Right forelimb (tissue), 1 donor: Measurements from ENCODE around the gene HES5.

ENCODE experiments used
- DNase-seq: peaks from one replicate; pipeline ENCODE4 v3.0.0-alpha.2; 2018

The HES5 gene

DNA sequence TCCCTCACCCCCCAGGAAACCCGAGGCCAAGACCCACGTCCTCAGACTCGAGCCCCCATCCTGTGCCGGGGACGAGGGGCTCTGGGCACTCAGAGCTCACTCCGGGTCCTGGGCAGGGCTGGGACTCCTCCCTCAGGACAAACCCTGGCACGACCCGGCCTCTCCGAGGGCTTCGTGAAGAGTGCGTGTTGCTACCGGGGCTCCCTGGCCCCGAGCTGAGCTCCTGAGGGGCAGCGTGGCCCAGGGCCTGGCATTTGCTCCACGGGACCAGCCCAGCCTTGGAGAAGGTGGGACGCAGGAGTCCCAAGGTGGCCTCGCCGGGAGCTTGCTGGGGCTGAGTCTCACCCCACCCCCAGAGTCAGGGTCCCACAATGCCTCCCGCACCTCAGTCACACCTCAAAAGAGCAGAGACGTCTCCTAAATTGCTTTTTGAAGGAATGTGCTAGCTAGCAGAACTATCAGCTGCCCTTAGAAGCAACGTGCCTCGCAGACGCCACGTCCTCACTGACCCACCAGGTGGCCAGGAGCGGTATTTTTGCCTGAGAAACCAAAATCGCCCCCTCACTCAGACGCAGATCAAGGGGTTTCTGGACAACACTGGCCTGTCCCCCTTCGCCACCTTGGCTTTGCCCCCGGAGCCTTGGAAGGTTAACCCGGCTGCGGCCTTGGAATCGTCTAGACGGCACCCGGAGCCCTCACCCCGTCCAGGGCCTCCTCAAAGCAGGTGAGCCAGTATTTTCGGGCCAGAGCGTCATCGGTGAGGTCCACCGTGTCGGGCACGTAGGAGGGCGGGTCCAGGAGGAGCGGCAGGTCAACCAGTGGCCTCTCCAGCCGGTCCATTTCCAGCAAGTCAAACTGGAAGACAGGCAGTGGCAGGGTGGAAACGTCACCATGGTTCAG, 14.9 kb downstream of the HES5 start:
- no peak for DNase-seq

DNA sequence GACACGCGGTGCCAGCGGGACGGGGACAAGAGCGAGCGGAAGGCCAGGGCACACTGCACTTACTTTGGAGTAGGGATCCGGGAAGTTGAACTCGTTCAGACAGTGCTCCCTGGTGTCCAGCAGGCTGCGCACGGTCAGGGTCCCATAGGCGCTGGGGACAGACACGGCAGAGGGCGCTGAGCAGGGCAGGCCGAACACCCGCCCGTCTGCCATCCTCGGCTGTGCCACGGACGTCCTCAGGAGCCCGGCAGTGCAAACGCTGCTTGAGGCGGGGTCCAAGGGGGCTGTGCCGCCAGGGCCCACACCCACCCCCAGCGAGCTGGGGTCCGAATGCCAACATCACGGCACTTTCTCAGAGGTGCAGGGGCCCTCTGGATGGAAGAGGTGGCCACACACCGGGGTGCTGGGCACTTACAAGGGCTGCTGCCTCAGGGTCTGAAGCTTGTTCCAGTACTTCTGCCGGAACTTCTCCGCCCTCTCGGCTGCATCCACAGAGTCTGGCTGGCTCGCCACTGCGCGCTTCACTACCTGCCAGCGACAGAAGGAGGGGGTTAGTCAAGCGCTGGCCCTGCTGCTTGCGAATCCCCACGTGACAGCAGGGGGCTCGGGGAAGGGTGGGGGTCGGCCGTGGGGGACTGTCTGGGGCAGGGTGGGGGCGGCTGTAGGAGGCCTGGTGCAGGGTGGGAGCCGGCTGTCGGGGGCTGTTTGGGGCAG, 16.0 kb downstream of the HES5 start:
- DNase-seq = no peak

DNA sequence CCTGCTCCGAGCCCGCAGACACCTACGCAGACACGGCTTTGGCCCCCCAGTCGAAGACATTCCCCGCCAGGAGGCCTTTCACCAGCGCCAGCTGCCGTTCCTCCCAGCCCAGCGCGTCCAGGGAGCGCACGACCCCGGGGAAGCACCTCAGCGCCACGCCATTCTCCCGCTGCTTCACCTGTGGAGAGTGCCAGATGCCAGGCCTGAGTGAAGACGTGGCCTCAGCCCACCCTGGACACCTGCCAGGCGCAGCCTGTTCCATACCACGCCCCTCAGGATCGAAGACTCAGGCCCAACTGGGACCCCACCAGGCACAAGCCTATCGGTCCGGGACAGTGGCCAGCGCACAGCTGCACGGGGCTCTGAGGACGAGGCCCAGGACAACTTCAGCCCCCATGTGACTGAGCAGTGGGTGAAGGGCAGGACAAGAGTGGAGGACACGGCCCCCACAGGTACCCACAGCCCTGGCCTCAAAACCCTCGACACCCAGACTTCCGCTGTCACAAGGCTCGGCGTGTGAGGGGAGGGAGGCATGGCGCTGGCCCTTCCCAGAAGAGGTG, 17.1 kb downstream of the HES5 start:
- DNase-seq = no peak

DNA sequence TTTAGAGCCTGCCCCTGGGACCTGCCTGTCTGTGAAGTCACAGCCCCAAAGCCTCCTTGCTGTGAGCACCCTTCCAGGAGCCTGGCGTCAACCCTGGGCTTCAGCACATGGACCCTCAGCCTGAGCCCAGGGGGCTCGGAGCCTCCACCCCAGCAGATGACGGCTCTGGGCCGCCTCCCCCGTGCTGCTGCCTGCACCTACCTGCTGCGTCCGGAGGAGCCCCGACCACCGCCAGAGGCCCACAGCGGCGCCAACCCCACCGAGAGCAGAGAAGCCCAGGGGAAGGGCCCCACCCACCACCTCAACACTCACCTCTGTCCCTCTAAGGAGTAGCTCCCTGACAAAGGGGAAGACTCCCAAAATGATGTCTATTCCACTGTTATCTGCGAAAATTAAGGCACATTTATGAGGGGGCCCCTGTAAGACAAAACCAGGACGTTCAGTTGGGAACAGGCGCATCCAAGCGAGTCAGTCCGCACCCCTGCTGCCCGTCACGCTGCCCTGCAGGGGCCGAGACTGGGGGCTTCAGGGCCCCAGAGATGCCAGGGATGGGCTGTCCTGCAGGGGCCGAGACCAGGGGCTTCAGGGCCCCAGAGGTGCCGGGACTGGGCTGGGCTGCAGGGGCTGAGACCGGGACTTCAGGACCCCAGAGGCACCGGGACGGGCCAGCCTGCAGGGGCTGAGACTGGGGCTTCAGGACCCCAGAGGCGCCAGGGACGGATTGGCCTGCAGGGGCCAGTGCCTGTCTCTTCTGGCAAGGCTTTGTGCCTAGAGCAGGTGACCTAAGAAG, 19.5 kb downstream of the HES5 start:
- DNase-seq = no peak

DNA sequence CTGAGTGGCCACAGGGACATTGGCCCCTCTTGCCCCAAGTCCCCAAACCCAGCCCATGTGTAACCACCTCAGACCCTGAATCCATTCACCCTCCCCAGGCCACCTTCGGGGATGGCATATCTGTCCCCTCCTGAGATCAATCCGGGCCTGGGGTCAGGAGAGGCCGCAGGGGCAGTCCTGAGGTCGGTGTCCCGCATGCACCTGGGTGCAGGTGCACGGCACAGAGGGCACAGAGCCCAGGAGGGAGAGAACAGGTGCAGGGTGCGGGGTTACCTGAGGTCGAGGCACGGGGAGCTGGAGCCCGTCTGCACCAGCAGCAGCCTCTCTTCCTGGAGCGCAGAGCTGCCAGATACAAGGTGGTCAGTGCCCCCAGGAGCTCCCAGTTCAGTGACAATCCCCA, 20.5 kb downstream of the HES5 start:
- no peak for DNase-seq

DNA sequence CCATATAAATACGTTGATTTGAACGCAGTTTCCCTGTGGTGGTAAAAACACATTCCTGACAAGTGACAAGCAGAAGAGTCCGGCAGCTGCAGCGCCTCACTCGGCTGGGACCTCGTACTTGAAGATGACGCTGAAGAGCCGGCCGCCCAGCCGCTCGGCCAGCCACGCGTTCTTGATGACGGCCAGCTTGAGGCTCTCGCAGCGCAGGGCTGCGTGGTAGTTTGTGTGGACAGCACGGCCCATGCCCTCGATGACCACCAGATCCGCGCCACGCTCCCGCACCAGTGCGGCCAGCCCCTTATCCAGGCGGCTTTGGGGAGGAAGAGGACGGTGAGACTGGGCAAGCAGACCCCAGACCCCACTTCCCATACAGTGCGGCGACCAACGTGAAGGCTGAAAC, 21.3 kb downstream of the HES5 start:
- no peak for DNase-seq

DNA sequence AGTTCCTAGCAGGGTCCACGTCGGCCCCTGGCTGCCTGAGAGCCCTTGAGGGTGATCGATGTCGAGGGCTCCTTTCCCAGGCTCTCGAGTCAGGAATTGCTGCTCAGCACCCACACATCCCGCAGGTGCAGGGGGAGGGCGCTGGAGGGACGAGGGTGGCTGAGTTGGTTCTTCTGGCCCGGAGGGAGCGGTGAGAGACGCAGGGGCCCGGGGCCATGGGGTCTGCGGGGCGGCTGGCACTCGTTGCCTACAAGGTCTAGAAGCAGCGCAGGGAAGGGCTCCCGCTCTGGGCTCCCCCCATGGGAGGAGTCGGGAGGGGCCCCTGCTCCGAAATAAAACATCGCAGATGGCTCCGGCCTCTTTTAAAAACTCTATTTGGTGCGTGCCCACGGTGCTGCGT, 21.9 kb downstream of the HES5 start:
- no peak for DNase-seq

DNA sequence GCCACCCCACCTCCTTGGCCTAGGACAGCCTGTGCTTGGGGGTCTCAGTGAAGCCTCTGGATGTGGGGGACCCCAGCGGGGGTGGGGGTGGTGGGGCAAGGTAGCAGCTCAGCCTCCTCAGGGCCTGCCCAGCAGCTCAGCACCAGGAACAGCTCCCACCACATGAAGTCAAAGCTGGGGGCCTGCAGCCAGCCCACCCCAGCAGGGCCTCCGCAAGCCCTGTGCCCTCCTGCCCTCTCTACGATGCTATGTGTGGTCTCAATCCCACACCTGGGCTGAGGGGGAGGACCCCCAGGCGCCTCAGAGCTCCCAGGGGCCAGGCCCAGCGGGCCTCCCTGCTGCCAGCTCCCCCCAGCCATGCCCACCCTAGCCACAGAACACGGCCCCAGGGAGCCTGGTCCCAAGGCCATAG, 22.3 kb downstream of the HES5 start:
- DNase-seq = no peak

DNA sequence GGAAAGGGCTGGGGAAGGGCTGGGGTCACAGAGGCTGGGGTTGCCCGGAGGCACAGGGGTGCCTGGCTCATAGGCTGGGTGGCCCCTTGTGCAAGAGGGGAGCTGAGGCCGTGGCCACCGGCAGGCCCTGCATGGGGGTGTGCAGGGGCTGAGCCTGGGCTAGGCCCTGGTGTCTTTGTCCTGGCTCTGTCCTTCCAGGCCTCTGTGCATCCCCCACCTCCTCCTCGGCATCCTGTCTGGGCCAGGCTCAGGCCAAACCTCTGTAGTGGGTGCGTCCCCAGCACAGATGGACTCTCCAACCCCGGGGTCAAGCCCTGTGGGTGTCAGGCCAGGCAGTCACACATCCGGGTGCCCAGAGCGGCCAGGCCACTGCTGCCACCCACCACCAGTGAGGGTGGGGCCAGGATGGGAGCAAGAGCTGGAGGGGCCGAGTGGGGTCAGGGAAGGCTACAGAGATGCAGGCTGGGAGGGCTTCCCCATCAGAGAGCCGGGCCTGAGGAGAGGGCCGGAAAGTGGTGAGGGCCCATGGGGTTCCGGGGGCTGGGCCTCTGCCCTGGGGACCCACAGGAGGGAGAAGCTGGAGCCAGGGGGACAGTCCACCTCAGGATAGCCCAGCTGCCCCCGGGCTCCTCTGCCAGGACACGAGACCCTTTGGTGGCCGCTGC, 23.0 kb downstream of the HES5 start:
- DNase-seq = no peak

DNA sequence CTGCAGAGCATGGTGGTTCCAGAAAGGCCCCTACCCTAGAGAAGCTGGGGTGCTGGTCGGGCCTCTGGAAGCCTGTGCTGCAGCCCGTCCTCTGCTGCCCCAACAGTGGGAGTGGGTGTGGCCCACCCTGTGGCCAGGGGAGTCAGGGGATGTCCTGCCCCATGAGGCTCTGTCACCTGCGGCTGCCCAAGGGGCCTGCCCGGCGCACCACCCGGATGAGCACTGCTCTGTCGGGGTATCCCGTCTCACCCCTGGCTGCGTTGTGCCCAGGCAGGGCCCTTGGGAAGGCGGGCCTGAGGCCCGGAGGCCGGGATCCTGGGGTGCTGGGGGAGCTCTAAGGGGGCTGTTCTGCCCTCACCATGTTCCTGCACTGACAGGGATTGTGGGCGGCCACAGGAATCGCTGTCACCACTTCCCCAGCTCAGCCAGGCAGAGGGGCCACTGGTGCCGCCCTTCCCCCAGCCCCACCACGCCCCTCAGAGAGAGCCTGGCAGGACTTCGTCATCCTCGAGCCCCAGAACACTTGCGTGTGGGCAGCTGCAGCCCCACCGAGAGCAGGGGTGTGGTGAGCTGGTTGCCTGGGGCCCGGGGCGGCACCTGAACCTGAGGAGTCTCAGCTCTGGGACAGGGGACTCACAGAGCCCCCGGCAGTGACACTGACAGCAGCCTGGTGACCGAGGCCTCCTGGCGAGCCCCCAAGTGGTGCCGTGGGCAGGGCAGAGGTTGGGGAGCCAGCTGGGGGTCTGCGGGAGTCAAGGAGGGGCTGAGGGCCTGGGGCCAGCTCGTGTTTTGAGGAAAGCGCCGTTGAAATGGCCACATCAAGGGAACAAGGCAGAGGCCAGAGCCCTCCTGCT, 23.8 kb downstream of the HES5 start:
- DNase-seq = no peak

DNA sequence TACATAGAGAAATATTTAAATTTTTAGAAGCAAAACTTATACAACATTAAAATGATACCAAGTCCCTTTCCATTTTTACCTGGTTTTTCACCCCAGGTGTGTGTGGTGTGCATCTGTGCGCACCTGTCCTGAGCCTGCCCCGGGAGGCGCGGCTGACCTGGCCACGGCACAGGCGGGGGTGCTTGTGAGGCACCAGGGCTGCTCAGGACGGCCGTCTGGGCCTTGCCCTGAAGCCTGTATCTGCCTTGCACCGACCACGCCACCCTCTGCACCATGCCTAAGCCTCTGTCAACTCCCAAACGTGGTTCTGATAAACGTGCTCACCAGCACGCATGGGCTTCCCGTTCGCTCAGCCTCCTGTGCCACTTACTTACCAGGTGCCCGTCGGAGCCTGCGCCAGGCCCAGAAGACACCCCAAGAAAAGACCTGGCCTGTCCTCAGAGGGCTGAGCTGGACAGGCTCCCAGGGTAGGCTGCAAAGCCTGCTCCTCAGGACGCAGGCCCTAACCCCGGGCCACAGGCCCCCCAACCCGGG, 24.5 kb downstream of the HES5 start:
- DNase-seq = no peak

DNA sequence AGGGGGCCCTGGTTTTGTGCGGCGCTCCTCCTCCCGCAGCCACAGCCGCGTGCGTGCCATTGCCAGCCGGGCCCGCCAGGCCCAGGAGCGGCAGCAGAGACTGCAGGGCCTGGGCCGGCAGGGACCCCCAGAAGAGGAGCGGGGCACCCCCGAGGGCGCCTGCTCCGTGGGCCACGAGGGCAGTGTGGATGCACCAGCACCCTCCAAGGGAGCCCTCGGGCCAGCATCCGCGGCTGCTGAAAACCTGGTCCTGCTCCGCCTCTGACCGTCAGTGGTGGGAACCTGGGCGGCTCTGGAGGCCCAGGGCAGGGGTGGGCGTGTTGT, 25.2 kb downstream of the HES5 start:
- DNase-seq = no peak

DNA sequence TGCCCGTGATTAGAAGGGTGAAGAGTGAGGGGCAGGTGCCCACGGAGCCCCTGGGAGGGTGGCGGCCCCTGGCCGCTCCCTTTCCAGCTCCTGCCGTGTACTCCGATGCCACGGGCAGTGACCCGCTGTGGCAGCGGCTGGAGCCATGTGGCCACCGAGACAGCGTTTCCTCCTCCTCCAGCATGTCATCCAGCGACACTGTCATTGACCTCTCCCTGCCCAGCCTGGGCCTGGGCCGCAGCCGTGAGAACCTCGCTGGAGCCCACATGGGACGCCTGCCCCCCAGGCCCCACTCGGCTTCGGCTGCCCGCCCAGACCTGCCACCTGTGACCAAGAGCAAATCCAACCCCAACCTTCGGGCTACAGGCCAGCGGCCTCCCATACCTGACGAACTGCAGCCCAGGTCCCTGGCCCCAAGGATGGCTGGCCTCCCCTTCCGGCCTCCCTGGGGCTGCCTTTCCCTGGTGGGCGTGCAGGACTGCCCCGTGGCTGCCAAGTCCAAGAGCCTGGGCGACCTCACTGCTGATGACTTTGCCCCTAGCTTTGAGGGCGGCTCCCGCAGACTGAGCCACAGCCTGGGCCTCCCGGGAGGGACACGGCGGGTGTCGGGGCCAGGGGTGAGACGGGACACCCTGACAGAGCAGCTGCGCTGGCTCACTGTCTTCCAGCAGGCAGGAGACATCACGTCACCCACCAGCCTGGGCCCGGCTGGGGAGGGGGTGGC, 25.7 kb downstream of the HES5 start:
- DNase-seq = no peak

DNA sequence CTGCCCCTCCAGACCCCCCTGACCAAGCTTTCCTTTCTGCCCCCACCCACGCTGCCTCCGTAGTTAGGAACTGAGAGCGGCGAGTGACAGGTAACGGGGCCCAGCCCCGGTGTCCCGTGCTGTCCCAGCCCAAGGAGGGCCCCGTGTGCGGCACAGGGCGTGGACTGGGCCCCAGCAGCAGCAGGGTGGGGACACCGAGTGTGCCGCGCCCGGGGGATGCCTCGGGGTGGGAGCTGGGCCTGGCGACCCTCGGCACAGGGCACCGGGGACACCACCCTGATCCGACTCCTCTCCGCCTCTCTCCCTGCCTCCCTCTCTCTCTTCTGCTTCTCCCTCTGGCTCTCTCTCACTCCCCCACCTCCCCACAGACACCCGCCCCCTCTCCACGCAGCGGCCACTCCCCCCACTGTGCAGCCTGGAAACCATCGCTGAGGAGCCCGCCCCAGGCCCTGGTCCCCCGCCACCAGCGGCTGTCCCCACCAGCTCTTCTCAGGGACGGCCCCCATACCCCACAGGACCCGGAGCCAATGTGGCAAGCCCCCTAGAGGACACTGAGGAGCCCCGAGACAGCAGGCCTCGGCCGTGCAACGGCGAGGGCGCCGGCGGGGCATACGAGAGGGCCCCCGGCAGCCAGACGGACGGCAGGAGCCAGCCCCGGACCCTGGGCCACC, 26.4 kb downstream of the HES5 start:
- DNase-seq = no peak

DNA sequence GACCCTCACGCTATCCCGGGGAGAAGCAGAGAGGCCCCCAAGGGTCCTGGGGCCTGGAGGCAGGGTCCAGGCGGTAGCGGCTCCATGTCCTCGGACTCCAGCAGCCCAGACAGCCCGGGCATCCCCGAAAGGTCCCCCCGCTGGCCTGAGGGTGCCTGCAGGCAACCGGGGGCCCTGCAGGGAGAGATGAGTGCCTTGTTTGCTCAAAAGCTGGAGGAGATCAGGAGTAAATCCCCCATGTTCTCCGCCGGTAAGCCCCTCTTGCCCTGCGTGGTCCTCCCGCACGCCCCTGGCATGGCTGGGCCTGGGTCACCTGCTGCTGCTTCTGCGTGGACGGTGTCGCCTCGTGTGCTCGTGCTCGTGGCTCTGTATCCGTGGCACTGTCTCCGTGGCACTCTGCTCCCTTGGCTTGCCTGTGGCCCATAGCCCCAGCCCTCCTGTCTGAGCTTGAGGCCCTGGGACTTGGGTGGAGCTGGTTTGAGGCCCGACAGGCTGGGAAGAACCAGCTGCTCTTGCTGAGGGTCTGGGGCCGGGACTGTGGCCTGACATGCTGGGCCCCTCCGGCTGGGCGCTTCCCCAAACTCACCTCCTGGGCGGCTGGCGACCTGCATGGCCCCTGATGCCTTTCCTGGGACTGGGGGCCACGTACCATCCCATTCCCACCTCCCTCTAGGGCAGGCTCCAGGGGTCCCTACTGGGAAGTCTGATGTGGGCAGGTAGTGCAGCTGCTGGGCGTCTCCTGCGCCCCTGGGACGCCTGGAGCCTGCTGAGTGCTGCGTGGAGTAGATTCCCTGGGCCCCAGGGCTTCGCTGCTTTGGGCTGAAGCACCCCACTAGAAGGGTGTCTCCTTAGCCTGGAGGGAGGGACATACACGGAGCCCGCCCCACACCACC, 27.2 kb downstream of the HES5 start:
- DNase-seq = no peak

DNA sequence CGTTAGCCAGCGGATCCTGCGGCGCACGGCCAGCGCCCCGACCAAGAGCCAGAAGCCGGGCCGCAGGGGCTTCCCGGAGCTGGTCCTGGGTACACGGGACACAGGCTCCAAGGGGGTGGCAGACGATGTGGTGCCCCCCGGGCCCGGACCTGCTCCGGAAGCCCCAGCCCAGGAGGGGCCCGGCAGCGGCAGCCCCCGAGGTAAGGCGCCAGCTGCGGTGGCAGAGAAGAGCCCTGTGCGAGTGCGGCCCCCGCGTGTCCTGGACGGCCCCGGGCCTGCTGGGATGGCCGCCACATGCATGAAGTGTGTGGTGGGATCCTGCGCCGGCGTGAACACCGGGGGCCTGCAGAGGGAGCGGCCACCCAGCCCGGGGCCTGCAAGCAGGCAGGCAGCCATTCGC, 27.9 kb downstream of the HES5 start:
- no peak for DNase-seq

DNA sequence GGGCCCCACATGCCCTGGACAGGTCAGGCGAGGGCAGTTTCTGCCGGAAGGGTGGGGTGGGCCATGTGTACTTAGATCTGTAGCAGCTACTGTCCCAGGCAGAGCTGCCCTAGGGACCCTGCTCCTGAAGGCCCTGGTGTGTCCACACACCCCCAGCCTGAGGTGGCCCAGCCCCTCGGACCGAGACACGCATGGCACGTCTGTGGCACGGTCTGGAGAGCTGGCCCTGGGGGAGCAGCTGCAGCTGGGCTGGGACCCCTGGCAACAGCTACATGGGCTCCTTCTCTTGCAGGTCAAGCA, 28.3 kb downstream of the HES5 start:
- DNase-seq = no peak

DNA sequence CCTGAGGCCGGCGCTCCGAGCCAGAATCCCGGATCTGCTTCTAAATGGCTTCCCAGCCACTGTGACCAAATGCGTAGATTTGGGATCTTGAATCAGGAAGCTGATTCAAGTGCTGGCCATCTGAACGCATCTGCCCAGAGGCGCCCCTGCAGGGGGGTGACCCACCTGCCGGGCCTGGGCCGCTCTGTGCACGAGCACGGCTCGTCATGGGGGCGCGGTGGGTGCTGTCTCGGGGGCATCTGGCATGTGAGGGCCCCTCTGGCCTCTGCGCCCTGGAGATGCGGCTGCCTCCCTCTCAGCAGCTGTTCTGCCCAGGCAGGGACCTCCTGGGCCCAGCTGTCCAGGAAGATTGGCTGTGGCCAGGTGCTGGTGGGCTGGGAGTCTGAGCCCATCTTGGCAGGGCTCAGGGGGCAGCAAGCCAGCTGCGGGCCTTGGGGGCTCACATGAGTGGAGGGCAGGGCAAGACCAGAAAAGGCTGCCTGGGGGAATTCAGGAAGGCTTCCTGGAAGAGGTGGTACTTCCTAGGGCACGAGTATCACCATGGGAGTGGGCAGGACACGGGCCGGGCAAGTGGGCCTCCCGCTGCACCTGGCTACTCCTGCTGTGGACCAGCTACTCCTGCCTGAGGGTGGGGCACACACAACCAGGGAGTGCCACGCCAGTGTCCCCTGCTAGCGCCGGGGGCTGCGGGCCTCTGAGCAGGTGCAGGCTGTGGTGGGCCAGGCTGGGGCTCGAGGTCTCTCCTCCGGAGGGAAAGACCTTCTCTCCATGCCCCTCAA, 28.8 kb downstream of the HES5 start:
- peak; percentile 68 for DNase-seq
